Neural crest cell (in vitro differentiated cells): Measurements from ENCODE around the gene ANTKMT. TPM values are rescaled to one million over a fixed set of nuclear protein-coding genes. Genes with fewer than 3 reads are reported as not detected.

Source experiments
- DNase-seq: peaks from one replicate; pipeline ENCODE4 v3.0.0; 2021; ENCODE audit warnings: low read depth, mixed read lengths, low spot score
- H3K27ac Mint-ChIP-seq: one replicate; pipeline ENCODE4 v1.8.0; 2021; ENCODE audit warnings: mild to moderate bottlenecking, mixed read lengths; ENCODE audit not compliant: unreplicated experiment
- H3K27me3 Mint-ChIP-seq: 2 replicates; pipeline ENCODE4 v1.8.0; 2021; ENCODE audit warnings: low read depth, mild to moderate bottlenecking, mixed read lengths
- H3K36me3 Mint-ChIP-seq: 2 replicates; pipeline ENCODE4 v1.8.0; 2021; ENCODE audit warnings: low read depth, mild to moderate bottlenecking, mixed read lengths
- H3K4me1 Mint-ChIP-seq: 2 replicates; pipeline ENCODE4 v1.8.0; 2021; ENCODE audit warnings: mixed read lengths
- H3K4me3 Mint-ChIP-seq: one replicate; pipeline ENCODE4 v1.8.0; 2021; ENCODE audit warnings: mild to moderate bottlenecking, mixed read lengths
- H3K9me3 Mint-ChIP-seq: 2 replicates; pipeline ENCODE4 v1.8.0; 2021; ENCODE audit warnings: mixed read lengths
- CTCF ChIP-seq: fragments of 200-600 bp; sonication (generic); conservative IDR thresholded peaks from 2 replicates; pipeline ENCODE4 v1.5.0; 2021; ENCODE audit warnings: antibody characterized with exemption, mild to moderate bottlenecking
- total RNA-seq: library from RNA; stranded (reverse); gene quantifications from 2 replicates; pipeline ENCODE4 v1.2.1, GENCODE V29; 2021

ANTKMT gene
- total RNA-seq, 1 donor from 2014 or later, result 51.1 TPM

GRCh38 chr16:762595-763268 lies 41.8 kb downstream of the ANTKMT start:
- Mint-ChIP-seq H3K27ac (no peak overlapping the region), H3K27me3 (no peaks in the 10 kb centered on the region), H3K4me1 (no peaks in the 10 kb centered on the region)

GRCh38 chr16:763369-764183 lies 42.6 kb downstream of the ANTKMT start:
- no peak overlapping the region for H3K27ac Mint-ChIP-seq
- H3K36me3 Mint-ChIP-seq, result no peaks in the 10 kb centered on the region
- H3K4me3 Mint-ChIP-seq, result no peak overlapping the region
- DNase-seq, result no peak
- no peak for TF ChIP-seq CTCF
- no peaks in the 10 kb centered on the region for H3K4me1 Mint-ChIP-seq
- H3K9me3 Mint-ChIP-seq, result no peaks in the 10 kb centered on the region
- H3K27me3 Mint-ChIP-seq, result no peaks in the 10 kb centered on the region

More at GRCh38 chr16:762595-763268, 41.8 kb downstream of the ANTKMT start:
- DNase-seq, result no peak
- no peaks in the 10 kb centered on the region for H3K9me3 Mint-ChIP-seq
- no peak for TF ChIP-seq CTCF
- no peak overlapping the region for H3K4me3 Mint-ChIP-seq
- H3K36me3 Mint-ChIP-seq, result no peaks in the 10 kb centered on the region

GRCh38 chr16:764184-764750 lies 43.3 kb downstream of the ANTKMT start:
- Mint-ChIP-seq H3K4me1 (no peaks in the 10 kb centered on the region), H3K27me3 (no peaks in the 10 kb centered on the region), H3K36me3 (no peaks in the 10 kb centered on the region), H3K9me3 (no peaks in the 10 kb centered on the region), H3K27ac (no peak overlapping the region), H3K4me3 (no peak overlapping the region)
- DNase-seq, result no peak
- TF ChIP-seq CTCF, result no peak

GRCh38 chr16:764848-765487 lies 44.0 kb downstream of the ANTKMT start:
- H3K4me3 Mint-ChIP-seq, result no peak overlapping the region
- H3K27ac Mint-ChIP-seq, result no peak overlapping the region
- H3K36me3 Mint-ChIP-seq, result no peaks in the 10 kb centered on the region
- no peaks in the 10 kb centered on the region for H3K27me3 Mint-ChIP-seq
- no peaks in the 10 kb centered on the region for H3K9me3 Mint-ChIP-seq
- H3K4me1 Mint-ChIP-seq, result no peaks in the 10 kb centered on the region
- no peak for TF ChIP-seq CTCF
- DNase-seq, result no peak

GRCh38 chr16:765488-765865 lies 44.5 kb downstream of the ANTKMT start:
- no peak for DNase-seq
- Mint-ChIP-seq H3K4me1 (no peaks in the 10 kb centered on the region), H3K27me3 (no peaks in the 10 kb centered on the region), H3K36me3 (no peaks in the 10 kb centered on the region), H3K4me3 (no peak overlapping the region), H3K27ac (no peak overlapping the region), H3K9me3 (no peaks in the 10 kb centered on the region)
- no peak for TF ChIP-seq CTCF
